Kidney capillary endothelial cell (primary cell): ENCODE data around the gene FAM78B.

ENCODE experiments used
- DNase-seq: peaks from one replicate; pipeline ENCODE4 v3.0.0-alpha.2; 2018; ENCODE audit warnings: low spot score

The FAM78B gene, protein sequence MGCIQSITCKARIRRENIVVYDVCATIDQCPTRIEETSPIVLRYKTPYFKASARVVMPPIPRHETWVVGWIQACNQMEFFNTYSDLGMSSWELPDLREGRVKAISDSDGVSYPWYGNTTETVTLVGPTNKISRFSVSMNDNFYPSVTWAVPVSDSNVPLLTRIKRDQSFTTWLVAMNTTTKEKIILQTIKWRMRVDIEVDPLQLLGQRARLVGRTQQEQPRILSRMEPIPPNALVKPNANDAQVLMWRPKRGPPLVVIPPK

GRCh38 chr1:166166698-166167571 is at the start of gene FAM78B:
TSS of gene FAM78B (minus strand) at chr1:166167001. CDS start at chr1:166166248, 753 bp downstream.
- peak; percentile 47 for DNase-seq

GRCh38 chr1:166202546-166202945 is 35.7 kb upstream of the FAM78B start:
- DNase-seq = no peak

GRCh38 chr1:166200743-166201142 is 33.9 kb upstream of the FAM78B start:
- DNase-seq = no peak

DNA sequence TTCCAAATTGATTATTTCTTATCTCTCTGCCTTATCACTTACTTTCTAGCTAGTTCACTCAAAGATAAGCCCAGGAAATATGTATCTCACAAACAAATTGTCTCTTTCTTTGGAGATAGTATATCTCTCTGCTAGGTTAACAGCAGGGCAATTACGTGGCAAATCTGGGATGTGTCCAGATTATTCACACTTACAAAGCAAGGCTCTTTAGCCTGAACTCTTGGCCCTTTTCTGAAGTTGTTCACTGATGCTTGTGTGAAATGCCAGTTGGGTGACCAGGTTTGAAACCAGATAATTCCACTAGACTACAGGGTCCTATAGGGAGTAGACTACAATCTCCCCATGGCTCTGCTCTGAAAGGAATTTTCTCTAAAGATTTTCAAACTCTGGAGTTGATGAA is 30.8 kb upstream of the FAM78B start:
- no peak for DNase-seq

GRCh38 chr1:166197141-166197540 is 30.3 kb upstream of the FAM78B start:
- DNase-seq = no peak

- DNase-seq = no peak
These were observed 26.4 kb upstream of the FAM78B start for GRCh38 chr1:166193057-166193698.

GRCh38 chr1:166190400-166190799 is 23.6 kb upstream of the FAM78B start:
- DNase-seq = no peak

GRCh38 chr1:166189126-166189525 is 22.3 kb upstream of the FAM78B start:
- no peak for DNase-seq

DNA sequence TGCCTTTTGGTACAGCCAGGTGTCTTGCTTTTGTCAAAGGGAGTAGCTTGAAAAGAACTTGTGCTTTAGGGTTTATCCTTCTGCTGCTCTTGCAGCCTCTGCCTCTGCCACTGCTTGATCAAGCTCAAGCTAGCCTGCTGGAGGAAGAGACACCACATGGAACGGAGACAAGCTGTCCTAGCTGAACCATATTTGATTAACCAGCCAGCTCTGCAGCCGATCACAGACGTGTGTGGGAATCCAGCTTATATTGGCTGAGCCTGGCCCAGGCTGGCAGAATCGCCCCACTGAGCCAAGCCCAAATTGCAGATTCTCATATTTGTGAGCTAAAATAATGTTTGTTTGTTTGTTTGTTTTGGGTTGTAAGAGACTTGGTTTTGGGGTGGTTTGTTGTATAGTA is 18.7 kb upstream of the FAM78B start:
- no peak for DNase-seq

- no peak for DNase-seq
These were observed 18.1 kb upstream of the FAM78B start for GRCh38 chr1:166184897-166185296.

DNA sequence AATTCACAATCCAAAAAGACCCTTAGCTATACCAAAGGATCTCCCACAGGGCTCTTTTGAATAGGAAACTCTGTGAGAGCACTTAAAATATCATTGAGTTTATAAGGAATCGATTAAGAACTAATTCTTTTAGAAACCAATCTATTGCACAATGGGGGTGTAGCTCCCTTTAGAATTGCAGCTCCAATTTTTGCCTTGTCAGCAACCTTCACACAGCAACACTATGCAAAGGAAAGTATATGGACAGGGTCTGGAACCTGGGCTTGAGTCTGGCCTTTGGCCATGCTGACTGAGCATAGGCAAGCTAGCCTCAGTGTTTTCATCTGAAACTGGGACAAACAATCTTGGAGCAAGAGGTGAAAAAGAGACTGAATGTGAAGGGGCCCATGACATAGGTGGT is 17.2 kb upstream of the FAM78B start:
- DNase-seq = no peak

- DNase-seq = no peak
These were observed 15.5 kb upstream of the FAM78B start for GRCh38 chr1:166182281-166182680.

DNA sequence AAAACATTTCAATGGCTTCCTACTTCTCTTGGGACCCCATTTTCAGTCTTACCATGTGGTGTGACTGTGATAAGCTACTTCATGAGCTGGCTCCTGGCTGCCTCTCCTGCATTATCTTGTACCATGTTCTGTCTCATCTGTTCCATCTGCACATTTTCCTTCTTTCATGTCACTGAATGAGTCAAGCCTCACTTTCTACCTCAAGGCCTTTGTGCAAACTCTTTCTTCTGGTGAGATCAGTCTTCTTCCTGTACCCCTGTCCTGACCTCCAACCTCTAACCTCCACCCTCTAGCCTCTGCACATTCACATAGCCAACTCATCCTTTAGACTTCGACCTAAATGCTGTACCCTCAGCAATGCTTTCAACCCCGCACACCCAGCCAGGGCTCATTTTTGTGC is 9.6 kb upstream of the FAM78B start:
- no peak for DNase-seq

- DNase-seq = no peak
These were observed 8.2 kb upstream of the FAM78B start for GRCh38 chr1:166175032-166175431.

- no peak for DNase-seq
These were observed 7.3 kb upstream of the FAM78B start for GRCh38 chr1:166174108-166174507.

DNA sequence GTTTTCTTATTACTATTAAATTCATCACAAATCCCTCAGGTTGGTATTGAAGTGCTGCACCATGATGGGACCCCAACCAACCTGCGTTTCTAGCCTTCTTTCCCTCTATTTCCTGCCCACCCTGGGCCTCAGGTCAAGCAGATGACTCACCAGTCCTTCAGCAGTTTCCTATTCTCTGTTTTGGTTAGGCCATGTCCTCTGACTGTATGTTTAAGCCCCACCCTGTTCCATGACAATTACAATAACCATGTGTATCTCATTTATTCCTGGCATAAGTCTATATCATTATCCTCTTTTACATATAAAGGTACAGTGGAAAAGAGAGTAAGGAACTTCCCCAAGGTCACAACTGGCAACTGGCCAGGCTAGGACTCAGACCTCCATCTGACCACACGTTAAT is 5.3 kb upstream of the FAM78B start:
- DNase-seq = no peak

- no peak for DNase-seq
These were observed 3.9 kb upstream of the FAM78B start for GRCh38 chr1:166170726-166171125.

GRCh38 chr1:166170075-166170474 is 3.3 kb upstream of the FAM78B start:
- DNase-seq = no peak

- no peak for DNase-seq
These were observed 2.4 kb upstream of the FAM78B start for GRCh38 chr1:166169182-166169581.

DNA sequence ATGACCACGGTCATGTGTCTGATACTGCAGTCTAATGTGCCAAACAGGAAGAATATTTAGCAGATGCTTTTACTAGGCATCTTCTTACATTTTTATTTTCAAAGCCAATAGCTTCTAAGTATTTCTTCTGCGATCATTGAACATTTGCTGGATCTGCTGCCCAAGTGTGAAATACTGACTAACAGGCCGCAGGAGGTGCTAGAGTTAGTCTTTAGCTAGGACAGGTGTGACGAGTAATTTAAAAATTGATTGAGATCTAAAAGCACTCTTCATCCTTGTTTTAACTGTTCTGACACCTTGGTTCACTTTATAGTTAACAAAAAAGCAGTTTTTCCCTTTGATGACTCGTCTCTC is 748 bp upstream of the FAM78B start:
- DNase-seq = no peak

GRCh38 chr1:166166329-166166697 is 488 bp downstream of the FAM78B start:
- no peak for DNase-seq

- DNase-seq = no peak
These were observed 1.0 kb downstream of the FAM78B start for GRCh38 chr1:166165661-166166328.
